Left ventricle myocardium inferior (tissue), 1 donor: ENCODE measurements around the gene VAT1L. TPM values are rescaled to one million over a fixed set of nuclear protein-coding genes. Genes with fewer than 3 reads are reported as not detected.
A peak's percentile ranks its signal among the peaks of the same experiment; 100 is the strongest.

Experiments used
- DNase-seq: peaks from one replicate; pipeline ENCODE4 v3.0.0-alpha.2; 2020
- H3K27ac ChIP-seq: fragments of 200-600 bp; replicated peaks from 2 replicates; pipeline ENCODE4 v1.8.0; 2021
- H3K27me3 ChIP-seq: fragments of 200-600 bp; 2 replicates; pipeline ENCODE4 v1.8.0; 2021; ENCODE audit warnings: low read depth
- H3K36me3 ChIP-seq: fragments of 200-600 bp; 2 replicates; pipeline ENCODE4 v1.8.0; 2021
- H3K4me1 ChIP-seq: fragments of 200-600 bp; 2 replicates; pipeline ENCODE4 v1.8.0; 2021
- H3K4me3 ChIP-seq: fragments of 200-600 bp; 2 replicates; pipeline ENCODE4 v1.8.0; 2021; ENCODE audit warnings: mild to moderate bottlenecking, moderate library complexity
- H3K9me3 ChIP-seq: fragments of 200-600 bp; replicated peaks from 2 replicates; pipeline ENCODE4 v1.8.0; 2021
- intact Hi-C: fragments of 100-400 bp; cut with micrococcal nuclease; formaldehyde crosslinking; loops from one replicate; pipeline ENCODE4 v1.11.0; 2022
- total RNA-seq: library from RNA; stranded (reverse); fragmentation: NEBNext Ultra II Directional; extraction: Animal tissue kit (Norgen Biotek cat#: 25700); gene quantifications from one replicate; pipeline ENCODE4 v1.2.1, GENCODE V29; 2021
- TF ChIP-seq, protein P1 (sequence below): fragments of 200-600 bp; IDR thresholded peaks from 2 replicates; pipeline ENCODE4 v1.8.0; 2021; ENCODE audit warnings: antibody characterized with exemption, mild to moderate bottlenecking, borderline replicate concordance
- donor health status: DM: no; HTN: yes; CAD: no; lungs with severe emphysema.

Gene VAT1L
- total RNA-seq, 1 donor from 2014 or later = 13.1 TPM

DNA sequence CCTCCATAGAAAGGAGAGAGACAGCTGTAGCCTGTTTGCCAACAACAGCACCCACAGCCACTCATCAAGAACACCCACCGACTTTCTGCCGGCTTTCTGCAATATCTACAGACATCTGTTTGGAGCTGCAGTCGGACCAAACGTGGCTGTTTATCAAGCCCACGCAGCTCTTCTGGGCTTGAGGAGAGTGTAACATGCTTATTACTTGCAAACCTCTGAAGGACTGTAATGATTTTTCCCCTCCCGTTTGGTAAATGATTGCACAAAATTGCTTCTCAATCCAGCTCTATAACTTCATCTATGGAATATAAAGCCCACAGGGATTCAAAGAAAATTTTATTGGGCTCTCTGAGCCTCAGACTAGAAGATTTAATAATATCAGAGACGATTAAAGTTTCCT is 100.5 kb downstream of the VAT1L start:
- Histone ChIP-seq H3K4me3 (no peak overlapping the region), H3K27me3 (no peaks in the 10 kb centered on the region), H3K36me3 (no peaks in the 10 kb centered on the region), H3K4me1 (peaks cover 4% of the 10 kb centered on the region), H3K27ac (no peak overlapping the region), H3K9me3 (no peaks in the 10 kb centered on the region)
- intact Hi-C loops = no loop called here
- TF ChIP-seq, protein P1, sequence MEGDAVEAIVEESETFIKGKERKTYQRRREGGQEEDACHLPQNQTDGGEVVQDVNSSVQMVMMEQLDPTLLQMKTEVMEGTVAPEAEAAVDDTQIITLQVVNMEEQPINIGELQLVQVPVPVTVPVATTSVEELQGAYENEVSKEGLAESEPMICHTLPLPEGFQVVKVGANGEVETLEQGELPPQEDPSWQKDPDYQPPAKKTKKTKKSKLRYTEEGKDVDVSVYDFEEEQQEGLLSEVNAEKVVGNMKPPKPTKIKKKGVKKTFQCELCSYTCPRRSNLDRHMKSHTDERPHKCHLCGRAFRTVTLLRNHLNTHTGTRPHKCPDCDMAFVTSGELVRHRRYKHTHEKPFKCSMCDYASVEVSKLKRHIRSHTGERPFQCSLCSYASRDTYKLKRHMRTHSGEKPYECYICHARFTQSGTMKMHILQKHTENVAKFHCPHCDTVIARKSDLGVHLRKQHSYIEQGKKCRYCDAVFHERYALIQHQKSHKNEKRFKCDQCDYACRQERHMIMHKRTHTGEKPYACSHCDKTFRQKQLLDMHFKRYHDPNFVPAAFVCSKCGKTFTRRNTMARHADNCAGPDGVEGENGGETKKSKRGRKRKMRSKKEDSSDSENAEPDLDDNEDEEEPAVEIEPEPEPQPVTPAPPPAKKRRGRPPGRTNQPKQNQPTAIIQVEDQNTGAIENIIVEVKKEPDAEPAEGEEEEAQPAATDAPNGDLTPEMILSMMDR = no peak
- no peak for DNase-seq

DNA sequence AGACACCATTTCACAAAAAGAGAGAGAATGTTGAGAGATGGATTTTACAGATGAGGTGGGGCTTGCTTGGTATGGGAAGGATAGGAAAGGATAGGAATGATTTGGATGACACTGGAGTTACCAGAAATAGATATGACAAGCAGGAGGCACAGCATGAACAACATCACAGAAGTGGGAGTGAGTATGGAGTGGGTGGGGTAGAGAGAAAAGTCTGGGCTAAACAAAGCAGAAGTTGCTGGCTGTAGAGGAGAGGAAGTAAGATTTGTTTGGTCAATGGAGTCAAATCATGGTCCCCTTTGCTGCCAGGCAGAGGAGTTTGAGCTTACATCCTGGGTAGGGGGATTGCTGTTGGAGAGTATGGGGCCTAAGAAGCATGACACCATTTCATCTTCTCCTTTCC is 101.7 kb downstream of the VAT1L start:
- Histone ChIP-seq H3K27me3 (no peaks in the 10 kb centered on the region), H3K4me3 (no peak overlapping the region), H3K4me1 (peaks cover 10% of the 10 kb centered on the region), H3K9me3 (no peaks in the 10 kb centered on the region), H3K27ac (no peak overlapping the region), H3K36me3 (no peaks in the 10 kb centered on the region)
- no peak for DNase-seq
- intact Hi-C loops = no loop called here
- TF ChIP-seq, protein P1 = no peak

DNA sequence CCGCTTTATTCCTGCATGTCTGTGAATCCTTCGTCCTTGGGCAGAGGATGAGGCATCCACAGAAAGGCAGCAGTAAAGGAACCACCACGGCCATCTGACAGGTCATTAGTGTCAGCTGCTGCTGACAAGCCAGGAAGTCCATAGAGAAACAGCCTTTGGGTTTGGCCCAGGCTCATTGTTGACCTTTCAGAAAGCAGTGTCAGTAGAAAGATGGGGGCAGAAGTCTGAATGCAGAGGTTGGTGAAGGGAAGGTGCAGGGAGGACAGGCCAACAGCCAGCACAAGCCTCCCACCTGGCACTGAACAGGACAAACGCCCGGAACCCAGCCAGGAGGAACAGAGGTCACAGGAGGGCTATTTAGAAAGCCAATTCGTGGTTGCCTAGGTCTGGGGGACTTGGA is 105.8 kb downstream of the VAT1L start:
- H3K4me1 ChIP-seq = peaks cover 28% of the 10 kb centered on the region
- TF ChIP-seq, protein P1 = no peak
- H3K9me3 ChIP-seq = no peaks in the 10 kb centered on the region
- intact Hi-C loops = no loop called here
- peak overlapping the region; percentile 50 for H3K27ac ChIP-seq
- no peak overlapping the region for H3K4me3 ChIP-seq
- no peaks in the 10 kb centered on the region for H3K36me3 ChIP-seq
- H3K27me3 ChIP-seq = no peaks in the 10 kb centered on the region
- peak; percentile 40 for DNase-seq

DNA sequence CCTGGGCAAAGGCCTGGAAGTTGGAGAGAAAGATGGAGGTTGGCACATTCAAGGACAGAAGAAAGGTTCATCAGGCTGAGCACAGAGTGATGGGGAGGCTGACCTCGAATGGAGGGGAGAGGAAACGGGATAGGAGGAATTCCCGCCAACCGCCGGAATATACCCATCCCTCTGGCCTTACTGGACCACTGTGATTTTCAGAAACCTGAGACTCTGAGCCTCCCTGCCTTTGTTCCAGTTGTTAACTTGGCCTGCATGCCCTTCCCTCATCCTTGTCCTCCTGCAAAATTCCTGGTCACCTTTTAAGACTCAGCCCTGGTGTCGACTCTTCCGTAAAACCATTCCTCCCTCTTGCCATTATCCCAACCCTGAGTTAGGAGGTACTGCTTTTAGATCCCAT is 107.6 kb downstream of the VAT1L start:
- Histone ChIP-seq H3K9me3 (no peaks in the 10 kb centered on the region), H3K27me3 (no peaks in the 10 kb centered on the region), H3K4me1 (peaks cover 28% of the 10 kb centered on the region), H3K27ac (peak overlapping the region; percentile 23), H3K36me3 (no peaks in the 10 kb centered on the region), H3K4me3 (no peak overlapping the region)
- intact Hi-C loops = no loop called here
- no peak for DNase-seq
- TF ChIP-seq, protein P1 = no peak

DNA sequence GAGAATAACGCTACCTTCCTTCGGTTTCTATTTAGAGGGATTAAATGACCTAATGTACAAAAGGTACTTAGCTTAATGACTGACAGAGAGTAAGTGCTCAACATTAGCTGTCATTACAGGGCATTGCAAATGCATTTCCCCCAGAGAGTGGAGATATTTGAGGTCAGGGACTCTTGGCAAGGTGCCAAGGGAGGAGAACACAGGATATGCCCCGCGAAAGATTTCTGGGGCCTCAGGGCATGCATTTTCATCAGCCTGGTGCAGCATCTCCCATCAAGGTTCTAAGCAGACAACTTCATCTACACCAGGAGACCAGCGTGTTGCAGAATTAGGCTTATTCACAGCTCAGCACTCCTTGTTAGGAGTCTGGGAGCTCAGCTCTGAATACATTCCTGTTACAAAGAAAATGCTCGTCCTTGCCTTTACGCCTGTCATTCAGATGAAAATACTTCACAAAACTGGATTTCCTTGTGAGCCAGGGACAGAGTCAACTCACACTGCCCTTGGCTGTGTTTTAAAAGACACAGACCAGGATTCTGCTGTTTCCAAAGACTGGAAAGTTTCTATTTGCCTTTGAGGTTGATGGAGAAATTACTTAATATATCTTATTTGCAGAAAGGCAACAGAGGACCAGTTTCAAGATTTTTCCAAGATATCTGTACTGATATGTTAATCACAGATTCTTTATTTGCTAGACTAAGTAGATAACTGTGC is 108.2 kb downstream of the VAT1L start:
- H3K27ac ChIP-seq = peak overlapping the region; percentile 23
- DNase-seq = no peak

More for the DNA sequence above, 108.2 kb downstream of the VAT1L start:
- intact Hi-C loops = no loop called here
- no peak overlapping the region for H3K4me3 ChIP-seq
- H3K36me3 ChIP-seq = no peaks in the 10 kb centered on the region
- H3K9me3 ChIP-seq = no peaks in the 10 kb centered on the region
- TF ChIP-seq, protein P1 = no peak
- no peaks in the 10 kb centered on the region for H3K27me3 ChIP-seq
- H3K4me1 ChIP-seq = peaks cover 28% of the 10 kb centered on the region
